ENCODE data around the gene CSNK1G2.

DNA sequence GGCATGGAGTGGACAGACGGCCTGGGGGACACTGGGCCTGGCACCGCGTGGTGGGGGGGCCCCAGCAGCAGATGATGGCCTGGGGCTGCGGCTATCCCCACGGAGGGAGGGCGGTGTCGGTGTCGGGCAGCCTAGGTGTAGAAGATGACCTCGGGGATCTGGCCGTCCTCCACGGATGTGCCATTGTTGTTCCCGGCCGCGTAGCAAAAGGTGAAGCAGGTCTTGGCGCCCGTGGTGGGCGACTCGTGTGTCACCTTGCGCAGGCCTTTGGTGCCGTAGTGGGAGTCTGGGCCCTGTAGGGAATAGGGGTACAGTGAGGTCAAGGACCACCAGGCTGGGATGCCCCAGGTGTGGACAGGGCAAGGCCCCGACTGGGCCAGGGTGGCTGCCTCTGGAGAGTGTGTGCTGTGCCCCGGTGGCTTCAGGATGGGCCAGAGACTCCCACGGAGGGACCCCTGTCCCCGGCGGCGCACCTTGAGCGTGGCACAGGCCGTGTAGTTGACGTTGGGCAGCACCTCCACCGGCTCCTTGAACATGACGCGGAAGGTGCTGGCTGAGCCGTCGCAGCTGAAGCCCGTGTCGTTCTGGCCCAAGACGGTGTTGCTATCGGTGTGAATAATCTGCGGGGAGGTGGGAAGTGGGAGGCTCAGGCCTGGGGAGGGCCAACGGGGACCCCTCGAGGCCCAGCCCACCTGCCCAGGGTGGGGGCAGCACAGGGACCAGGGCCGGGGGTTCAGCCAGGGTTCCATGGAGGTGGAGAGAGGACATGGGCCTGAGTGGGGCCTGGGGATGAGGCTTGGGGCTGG, 45.6 kb downstream of the CSNK1G2 start:
- TF ChIP-seq, protein P1, sequence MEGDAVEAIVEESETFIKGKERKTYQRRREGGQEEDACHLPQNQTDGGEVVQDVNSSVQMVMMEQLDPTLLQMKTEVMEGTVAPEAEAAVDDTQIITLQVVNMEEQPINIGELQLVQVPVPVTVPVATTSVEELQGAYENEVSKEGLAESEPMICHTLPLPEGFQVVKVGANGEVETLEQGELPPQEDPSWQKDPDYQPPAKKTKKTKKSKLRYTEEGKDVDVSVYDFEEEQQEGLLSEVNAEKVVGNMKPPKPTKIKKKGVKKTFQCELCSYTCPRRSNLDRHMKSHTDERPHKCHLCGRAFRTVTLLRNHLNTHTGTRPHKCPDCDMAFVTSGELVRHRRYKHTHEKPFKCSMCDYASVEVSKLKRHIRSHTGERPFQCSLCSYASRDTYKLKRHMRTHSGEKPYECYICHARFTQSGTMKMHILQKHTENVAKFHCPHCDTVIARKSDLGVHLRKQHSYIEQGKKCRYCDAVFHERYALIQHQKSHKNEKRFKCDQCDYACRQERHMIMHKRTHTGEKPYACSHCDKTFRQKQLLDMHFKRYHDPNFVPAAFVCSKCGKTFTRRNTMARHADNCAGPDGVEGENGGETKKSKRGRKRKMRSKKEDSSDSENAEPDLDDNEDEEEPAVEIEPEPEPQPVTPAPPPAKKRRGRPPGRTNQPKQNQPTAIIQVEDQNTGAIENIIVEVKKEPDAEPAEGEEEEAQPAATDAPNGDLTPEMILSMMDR (IDR thresholded peaks at IDR 0.05 in 4 of 5, conservative IDR thresholded peaks at IDR 0.05 in 1 of 5), result no peak
- TF ChIP-seq POLR2A (IDR thresholded peaks at IDR 0.05), result no peak

Measured in gastrocnemius medialis (tissue), 4 donors.